Measurements from ENCODE around the gene ARMC5.
"Not testable (repeated sequence)": the region's sequence is repeated elsewhere in the genome, so short reads cannot be mapped to it uniquely, and the experiment has no call there.

Gene ARMC5

DNA sequence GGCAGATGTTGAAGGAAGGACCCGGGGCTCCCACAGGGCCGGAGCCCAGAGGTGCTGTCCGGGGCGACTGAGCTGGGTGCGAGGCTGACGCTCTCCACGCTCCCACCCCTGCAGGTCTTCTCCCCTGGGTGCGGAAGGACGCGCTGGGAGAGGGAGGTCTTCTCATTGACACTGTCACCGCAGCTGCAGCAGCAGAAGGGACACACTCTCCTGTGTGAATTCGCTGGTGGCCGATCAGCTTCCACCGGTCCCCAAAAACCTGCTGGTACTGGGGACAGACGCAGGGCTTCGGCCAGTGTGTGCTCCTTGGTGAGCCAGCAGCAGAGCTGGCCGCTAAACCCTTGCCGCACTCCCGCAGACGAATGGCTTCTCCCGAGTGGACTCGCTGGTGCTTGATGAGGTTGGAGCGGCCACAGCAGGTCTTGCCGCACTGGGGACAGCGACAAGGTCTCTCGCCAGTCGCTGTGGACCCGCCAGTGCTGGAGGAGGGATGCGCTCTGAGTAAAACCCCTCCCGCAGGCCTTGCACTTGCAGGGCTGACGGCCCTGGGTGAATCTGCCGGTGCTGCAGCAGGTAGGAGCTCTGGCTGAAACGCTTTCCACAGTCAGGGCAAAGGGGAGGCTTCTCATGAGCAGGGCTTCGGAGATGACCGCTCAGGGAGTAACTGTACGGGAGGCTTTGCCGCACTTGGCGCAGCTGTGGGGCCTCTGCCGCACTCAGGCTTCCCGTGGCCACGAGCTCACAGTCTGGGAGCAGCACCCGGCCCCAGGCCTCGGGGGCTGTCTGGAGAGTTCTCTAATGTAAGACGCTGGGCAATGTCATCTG, 22.9 kb upstream of the ARMC5 start:
- DNase-seq: no peak

DNA sequence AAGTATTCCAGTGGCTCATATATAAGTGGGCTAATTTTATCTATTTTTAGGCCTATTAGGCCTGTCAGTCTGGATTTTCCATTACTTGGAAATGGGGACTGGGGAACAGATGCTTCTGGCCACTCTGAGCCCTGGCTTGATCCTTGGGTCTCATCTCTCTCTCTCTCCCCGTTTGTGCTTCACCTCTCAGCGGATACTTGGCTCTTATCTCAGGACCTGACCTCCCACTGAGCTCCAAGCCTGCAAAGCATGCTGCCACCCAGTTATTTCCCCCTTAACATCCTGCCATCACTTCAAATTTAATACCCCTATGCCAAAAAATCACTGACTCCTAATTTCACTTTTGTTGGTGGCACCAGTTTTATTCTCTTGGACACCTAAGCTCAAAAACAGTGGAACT, 20.9 kb upstream of the ARMC5 start:
- no peak for DNase-seq

DNA sequence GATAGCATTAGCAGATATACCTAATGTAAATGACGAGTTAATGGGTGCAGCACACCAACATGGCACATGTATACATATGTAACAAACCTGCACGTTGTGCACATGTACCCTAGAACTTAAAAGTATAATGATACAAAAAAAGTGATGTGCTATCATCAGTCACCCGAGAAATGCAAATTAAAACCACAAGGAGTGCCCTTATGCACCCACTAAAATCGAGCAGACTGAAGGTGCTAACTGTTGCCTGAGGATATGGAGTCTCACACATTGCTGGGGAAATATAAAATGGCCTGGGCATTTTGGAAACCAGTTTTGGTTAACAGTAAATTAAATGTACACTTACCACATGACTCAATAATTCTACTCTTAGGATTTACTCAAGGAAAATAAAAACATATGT, 20.3 kb upstream of the ARMC5 start:
- not testable (repeated sequence) for DNase-seq

DNA sequence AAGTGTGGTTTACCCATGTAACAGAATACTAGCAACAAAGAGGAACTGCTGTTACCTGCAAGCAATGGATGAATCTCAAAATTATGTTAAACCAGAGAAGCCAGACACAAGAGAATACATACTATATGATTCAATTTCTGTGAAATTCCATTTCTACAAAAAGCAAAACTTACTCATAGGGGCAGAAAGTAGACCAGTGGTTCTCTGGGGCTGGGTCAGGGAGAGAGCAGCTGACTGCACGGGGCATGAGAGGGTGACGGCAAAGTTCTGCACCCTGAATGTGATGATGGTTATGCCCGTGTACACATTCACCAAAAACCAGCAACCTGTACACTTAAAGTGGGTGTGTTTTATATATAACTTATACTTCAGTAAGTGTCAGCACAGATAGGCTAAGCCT, 19.8 kb upstream of the ARMC5 start:
- DNase-seq: no peak

DNA sequence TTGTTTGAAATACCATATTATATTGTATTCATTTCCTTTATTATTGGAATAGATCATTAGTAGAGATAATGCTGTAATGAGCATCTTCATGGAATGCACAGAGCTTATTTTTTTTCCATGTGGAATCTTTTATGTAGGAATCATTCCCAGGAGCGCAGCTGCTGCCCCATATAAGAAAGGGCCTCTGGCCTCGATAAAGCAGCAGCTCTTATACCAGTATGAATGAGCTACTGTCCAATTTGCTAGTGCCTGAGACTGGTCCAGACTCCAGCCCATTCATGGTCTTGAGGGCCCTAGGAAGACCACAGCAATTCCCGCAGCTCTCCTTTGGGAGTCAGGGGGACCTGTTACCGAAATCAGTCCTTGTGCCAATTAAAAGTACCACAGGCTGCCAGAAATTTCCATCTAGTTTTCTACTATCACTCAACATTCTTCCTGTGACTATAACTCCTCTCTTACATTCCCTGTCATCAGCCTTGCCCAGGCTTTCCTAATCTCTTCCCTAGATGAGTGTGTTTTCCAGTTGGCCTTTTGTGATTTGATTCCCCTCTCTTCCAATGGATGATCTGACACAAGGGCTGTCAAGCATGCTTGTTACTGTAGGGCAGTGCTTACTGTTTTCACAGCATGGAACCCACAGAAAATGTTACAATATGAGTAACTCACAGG, 18.7 kb upstream of the ARMC5 start:
- peak; percentile 16 for DNase-seq

DNA sequence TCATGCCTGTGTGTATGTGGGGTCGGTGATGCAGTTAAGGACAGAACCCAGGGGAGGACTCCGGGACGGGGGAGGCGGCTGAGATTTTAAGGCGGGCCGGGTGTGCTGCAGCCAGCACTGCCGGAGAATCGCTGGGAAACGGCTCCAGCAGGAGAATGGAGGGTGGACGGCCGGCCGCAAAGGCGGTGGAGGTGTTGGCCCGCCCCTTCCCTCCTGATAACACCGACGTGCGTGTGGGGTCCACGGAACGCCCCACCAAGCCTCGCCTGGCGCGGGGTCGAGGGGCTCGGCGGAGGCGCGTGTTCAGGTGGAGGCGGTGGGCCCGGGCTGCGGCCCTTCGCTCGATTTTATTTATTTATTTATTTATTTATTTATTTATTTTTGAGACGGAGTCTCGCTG, 17.3 kb upstream of the ARMC5 start:
- no peak for DNase-seq

DNA sequence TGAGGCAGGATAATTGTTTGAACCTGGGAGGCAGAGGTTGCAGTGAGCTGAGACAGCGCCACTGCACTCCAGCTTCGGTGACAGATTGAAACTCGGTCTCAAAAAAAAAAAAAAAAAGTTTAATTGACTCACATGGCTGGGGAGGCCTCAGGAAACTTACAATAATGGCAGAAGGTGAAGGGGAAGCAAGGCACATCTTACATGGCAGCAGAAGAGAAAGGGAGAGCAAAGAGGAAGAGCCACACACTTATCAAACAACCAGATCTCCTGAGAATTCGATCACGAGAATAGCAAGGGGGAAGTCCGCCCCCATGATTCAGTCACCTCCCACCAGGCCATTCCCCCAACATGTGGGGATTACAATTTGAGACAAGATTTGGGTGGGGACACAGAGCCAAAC, 13.4 kb upstream of the ARMC5 start:
- not testable (repeated sequence) for DNase-seq

DNA sequence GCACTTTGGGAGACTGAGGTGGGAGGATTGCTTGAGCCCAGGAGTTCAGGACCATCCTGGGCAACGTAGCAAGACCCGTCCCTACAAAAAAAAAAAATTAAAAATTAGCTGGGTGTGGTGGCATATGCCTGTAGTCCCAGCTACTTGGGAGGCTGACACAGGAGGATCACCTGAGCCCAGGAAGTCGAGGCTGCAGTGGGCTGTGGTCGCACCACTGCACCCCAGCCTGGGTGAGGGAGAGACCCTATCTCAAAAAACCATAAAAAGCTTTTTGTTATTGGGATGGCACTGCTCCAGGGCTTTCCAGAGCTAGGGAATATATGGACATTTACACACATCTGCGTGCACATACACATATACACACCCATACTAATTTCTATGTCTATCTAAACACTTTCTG, 8.1 kb upstream of the ARMC5 start:
- no peak for DNase-seq

DNA sequence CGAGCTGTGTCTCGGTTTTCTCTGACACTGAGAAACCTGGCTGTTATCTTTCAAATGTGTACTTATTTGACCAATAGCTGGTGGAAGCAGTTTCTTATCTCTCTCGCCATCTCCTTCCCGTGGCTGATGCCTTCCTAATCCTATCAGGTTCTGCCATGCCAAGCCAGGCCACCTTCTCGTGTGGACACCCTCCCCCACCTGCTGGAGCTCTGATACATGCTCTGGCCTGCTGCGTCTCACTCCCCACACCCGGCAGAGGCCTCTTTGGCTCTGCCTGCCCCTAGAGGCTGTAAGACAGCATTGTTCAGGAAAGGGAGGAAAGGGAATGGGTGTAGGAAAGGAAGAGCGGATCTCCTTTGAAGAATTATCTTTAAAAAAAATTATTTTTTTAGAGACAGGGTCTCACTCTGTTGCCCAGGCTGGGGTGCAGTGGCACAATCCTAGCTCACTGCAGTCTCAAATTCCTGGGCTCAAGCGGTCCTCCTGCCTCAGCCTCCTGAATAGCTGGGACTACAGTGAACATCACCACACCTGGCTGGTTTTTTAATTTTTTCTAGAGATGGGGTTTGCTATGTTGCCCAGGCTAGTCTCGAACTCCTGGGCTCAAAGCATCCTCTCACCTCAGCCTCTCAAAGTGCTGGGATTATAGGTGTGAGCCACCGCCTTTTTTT, 7.5 kb upstream of the ARMC5 start:
- peak; percentile 30 for DNase-seq

DNA sequence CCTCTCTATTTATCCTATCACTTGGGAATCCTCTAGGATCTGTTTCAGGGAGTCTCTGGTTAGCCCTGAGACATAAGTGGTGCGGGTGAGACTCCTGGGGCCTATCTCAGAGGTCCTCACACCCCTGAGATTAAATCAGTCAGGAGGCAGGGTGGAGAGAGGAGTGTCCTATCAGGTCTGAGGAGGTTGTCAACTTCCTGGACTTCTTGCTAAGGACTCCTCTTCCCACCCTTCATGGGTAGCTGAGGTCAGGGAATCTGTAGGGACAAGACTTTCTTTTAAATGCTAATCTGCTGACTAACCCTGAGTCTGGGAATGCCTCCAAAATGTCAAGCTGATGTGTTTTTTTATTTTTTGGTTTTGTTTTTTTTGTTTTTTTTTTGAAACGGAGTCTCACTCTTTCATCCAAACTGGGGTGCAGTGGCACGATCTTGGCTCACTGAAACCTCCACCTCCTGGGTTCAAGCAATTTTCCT, 6.6 kb upstream of the ARMC5 start:
- no peak for DNase-seq

DNA sequence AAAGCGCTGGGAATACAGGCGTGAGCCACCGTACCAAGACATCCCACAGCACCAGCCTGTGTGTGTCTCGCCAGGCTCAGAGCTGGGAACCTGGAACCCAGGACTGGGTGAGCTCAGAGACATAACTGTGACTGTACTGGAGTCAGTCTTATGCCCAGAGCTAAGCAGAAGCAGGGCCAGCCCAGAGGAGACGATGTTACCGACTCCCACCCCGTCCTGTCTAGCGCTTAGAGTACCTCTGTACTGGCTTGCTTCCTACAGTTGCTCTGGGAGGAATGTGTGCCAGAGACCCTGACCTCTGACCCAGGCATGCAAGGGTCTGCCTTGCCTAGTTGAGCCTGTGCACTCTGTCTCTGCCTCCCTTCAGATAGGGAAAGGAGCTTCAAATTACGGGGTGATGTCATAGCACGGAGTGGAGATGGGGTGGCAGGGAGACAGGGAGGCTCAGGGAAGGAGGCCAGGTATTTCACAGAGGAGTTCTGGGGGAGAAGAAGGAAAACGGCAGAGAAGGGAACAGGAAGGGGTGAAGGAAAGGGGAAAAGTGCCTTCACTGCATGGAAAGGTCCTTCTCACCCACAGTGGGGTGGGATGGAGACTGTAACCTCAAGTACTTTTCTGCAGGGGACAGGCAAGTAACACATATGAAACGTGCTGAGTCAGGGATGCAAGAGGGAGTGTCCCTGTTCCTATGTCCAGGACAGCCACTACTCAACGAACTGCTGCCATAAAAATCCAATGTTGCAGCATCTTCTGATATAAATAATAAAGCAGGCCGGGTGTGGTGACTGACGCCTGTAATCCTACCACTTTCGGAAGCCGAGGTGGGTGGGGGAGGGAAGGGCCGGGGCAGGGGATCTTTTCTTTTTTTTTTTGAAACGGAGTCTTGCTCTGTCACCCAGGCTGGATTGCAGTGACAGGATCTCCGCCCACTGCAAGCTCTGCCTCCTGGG, 5.8 kb upstream of the ARMC5 start:
- DNase-seq: no peak

DNA sequence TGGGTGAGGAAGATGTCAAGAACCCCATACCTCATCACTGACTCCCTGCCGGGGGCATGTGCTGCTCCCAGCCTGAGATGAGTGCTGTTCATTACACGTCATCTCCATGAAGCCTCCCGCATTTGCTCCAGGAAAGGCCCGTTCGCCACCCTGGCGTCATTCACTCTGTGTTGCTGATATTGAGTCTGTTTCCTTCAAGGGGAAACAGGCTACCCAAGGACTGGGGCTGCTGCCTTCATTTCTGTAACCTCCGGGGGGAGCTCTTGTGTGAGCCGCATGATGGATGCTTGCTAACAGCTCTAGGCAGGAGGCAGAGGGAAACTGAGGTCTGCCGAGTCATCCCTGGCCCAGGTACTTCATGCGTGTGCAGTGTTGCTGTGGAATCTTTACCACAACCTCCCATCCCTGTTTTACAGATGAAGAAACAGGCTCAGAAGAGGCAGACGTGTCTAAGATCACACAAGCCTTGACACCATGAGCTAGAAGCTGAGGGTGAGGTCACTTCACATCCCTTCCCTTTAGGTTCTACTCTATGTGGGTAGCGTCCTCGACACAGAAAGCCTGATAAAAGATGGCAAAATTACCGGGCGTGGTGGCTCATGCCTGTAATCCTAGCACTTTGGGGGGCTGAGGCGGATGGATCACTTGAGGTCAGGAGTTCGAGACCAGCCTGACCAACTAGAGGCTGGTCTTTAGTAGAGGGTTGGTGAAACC, 3.5 kb upstream of the ARMC5 start:
- peak; percentile 56 for DNase-seq

DNA sequence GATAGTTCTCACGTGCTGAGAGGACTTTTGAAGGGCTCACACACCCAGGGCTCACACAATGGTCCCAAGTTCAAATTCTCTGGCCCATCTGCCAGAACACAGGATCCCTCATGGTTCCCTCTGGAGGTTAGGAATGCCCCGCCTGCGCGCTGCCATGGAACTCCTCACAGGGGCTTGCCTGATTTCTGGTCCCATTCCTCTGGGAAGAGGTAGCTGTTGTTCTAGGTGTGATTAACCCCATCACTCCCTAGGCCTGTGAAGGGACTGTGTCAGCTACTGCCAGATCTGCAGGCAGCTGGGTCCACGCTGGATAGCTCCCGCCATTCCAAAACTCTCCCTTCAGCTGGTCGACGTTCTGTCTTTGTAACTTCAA, 2.3 kb upstream of the ARMC5 start:
- no peak for DNase-seq

DNA sequence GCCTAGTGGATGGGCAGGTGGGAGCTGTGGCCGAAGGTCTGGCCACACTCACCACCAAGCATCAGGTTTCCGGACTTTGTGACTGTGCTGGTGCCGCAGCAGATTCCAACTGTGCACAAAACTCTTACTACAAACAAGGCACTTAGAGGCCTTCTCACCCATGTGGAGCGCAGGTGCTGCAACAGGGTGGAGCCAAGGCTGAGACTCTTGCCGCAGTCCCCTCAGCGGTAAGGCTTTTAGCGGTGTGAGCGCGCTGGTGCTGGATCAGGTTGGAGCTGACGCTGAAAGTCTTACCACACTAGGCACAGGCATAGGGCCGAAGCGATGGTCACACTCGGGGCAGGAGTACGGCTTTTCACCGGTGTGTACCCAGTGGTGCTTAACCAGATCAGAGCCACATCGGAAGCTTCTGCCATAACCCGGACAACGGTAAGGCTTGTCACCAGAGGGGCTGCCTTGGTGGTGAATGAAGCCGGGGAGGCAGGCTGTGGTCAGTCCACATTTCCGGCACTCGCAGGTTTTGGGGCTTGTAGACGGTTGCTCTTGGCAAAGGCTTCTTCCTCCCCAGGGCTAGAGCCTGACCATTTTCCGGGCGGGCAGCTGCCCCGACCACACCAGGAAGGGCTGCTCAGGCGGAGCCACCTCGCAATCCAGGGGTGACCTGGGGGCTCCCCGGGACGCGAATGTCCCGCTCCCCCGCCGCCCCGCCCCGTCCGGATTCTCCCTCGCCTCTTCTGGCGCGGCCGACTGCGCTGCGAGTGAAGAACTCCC, 1.0 kb upstream of the ARMC5 start:
- DNase-seq: peak; percentile 75

DNA sequence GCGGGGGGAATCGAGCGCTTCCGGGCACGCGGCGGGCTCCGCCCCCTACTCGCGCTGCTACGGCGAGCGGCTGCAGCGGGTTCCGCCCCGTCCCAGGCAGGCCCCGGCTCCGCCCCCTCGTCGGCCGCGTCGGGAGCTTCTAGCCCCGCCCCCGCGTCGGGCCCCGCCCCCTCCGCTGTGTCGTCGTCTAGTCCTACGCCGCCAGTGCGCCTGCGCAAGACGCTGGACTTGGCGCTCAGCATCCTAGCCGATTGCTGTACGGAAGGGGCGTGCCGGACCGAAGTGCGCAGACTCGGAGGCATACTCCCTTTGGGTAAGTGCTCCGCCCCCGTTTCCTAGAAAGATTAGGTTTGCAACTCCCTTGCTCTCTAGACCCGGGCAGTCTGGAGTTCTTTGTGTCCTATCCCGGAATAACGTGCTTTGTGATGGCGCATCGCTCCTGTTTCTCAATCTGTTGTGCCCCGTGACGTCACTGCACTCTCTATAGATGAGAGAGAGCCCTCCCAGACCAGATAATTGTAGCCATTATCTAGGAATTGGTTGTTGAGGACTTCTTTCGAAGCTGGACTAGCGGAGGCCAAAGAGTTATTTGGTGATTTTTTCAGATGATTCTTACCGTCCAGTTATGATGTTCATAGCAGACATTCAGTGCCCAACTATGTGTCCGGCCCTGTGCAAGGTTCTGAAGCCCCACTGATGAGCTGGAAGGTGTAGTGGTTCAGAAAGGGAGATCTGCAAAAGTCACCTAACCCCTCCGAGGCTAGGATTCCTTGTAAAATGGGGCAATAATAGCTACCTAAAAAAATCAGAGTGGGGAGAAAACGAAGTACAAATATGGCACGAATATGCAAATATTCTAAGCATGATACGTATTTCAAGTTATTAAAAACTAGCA, 633 bp downstream of the ARMC5 start:
- peak; percentile 100 for DNase-seq

DNA sequence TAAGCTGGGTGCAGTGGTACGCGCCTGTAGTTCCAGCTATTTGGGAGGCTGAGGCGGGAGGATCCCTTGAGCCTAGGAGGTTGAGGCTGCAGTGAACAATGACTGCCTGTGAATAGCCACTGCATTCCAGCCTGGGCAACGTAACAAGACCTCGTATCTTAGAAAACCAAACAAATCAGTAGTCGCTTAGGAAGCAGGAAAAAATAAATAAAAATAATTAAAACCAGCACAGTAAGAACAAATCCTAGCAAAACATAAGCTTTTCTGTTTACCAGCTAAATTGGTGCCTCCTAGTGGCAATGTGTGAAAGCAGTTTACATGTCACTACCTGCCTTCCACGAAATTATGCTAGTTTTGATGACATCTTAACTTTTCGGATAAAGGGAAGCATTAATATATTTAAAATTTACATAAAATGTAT, 1.3 kb downstream of the ARMC5 start:
- DNase-seq: peak; percentile 56

DNA sequence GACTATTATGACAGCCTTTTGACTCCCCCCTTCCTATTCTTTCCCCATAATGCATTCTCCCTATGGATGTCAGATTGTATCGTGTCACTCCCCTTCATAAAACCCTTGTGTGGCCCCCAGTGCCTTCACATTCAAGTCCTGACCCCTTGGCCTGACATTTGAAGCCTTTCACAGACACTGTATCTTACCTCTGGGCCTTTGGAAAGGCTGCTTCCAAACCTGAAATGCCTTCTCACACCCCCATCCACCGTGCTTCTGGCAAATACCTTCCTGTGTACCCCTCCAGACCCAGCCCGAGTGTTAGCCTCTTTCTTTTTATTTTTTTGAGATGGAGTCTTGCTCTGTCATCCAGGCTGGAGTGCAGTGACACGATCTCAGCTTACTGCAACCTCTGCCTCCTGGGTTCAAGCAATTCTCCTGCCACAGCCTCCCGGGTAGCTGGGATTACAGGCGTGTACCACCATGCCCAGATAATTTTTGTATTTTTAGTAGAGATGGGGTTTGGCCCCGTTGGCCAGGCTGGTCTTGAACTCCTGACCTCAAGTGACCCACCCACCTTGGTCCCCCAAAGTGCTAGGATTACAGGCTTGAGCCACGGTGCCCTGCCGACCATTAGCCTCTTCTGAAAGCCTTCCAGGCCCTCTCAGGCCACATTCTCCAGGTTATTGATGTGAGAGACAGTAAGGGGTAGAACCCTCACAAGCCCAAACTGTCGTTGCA, 2.1 kb downstream of the ARMC5 start:
- DNase-seq: no peak

DNA sequence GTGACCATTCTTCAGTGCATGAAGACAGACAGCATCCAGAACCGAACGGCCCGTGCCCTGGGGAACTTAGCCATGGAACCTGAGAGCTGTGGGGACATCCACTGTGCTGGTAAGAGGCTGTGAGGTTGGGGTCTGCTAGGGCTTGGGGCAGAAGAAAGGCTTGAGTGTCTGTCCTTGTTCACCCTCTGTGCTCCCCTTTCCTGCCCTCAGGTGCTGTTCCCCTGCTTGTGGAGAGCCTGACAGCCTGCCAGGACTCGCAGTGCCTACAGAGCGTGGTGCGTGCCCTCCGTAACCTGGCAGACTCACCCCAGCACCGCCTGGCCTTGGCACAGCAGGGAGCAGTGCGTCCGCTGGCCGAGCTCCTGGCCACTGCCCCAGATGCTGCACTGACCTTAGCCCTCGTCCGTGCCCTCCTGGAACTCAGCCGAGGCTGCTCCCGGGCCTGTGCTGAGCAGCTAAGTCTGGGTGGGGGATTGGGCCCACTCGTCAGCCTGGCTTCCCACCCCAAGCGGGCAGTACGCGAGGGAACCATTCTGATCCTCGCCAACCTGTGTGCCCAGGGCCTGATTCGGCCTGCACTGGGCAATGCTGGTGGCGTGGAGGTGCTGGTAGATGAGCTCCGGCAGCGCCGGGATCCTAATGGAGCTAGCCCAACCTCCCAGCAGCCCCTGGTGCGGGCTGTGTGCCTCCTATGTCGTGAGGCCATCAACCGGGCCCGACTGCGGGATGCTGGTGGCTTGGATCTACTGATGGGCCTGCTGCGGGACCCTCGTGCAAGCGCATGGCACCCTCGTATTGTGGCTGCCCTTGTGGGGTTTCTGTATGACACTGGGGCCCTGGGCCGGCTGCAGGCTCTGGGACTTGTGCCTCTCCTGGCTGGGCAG, 2.9 kb downstream of the ARMC5 start:
- DNase-seq: no peak

Data from activated CD4-positive, alpha-beta T cell treated with anti-CD3 and anti-CD28 coated beads, Interleukin-10, Interleukin-2, amounts not matched to agents 100 ng/mL and 50 ng/mL, durations not matched to agents 16 hours and 8 hours (primary cell).